ENCODE measurements around the gene HOXD3. TPM values are rescaled to one million over a fixed set of nuclear protein-coding genes. Genes with fewer than 3 reads are reported as not detected.
A peak's percentile ranks its signal among the peaks of the same experiment; 100 is the strongest.

The HOXD3 gene
- total and polyA plus RNA-seq, 12 donors: 0.10 to 1.1 (median 0.27) TPM; not detected in 5

- intact Hi-C loops (cut with DNase I): loop anchor here (1.0 to 10.0 kb wide), 12 partner anchors 425 to 1020 kb away; no protein-coding TSS in a partner anchor
- ATAC-seq: peak in 1 of 8 donors; percentile 56
- H3K4me3 ChIP-seq: no peak overlapping the region
- WGBS, 2 donors: 4 to 5% methylated on average over 13 of the region's 13 CpGs
- H3K27ac ChIP-seq: no peak overlapping the region
- H3K9me3 ChIP-seq: no peaks in the 10 kb centered on the region
- TF ChIP-seq CTCF (IDR thresholded peaks at IDR 0.05): peak; percentile 83 to 95 (median 92)
- DNase-seq: peak; percentile 39 to 78
- H3K27me3 ChIP-seq: peaks cover 62 to 99% (median 97%) of the 10 kb centered on the region in 7 donors
- no peaks in the 10 kb centered on the region for H3K36me3 ChIP-seq
- H3K4me1 ChIP-seq: peaks cover 0 to 52% (median 25%) of the 10 kb centered on the region in 9 donors
These were observed 30.0 kb upstream of the HOXD3 start for GRCh38 chr2:176126929-176127773.

- Histone ChIP-seq H3K4me1 (peaks cover 0 to 52% (median 19%) of the 10 kb centered on the region in 9 donors), H3K4me3 (no peak overlapping the region), H3K9me3 (no peaks in the 10 kb centered on the region), H3K27ac (no peak overlapping the region), H3K36me3 (no peaks in the 10 kb centered on the region), H3K27me3 (peaks cover 61 to 99% (median 97%) of the 10 kb centered on the region in 7 donors)
- WGBS, 2 donors: 21 to 32% methylated on average over 4 of the region's 4 CpGs
- TF ChIP-seq CTCF (IDR thresholded peaks at IDR 0.05): no peak
- no peak for ATAC-seq
- intact Hi-C loops (cut with DNase I): loop anchor here (1.0 to 10.0 kb wide), 13 partner anchors 425 to 1020 kb away; no protein-coding TSS in a partner anchor
- no peak for DNase-seq
These were observed 29.4 kb upstream of the HOXD3 start for GRCh38 chr2:176127774-176128072.

- no peak for TF ChIP-seq CTCF (IDR thresholded peaks at IDR 0.05)
- Histone ChIP-seq H3K4me1 (peaks cover 0 to 48% (median 13%) of the 10 kb centered on the region in 9 donors), H3K9me3 (no peaks in the 10 kb centered on the region), H3K4me3 (peak overlapping the region in 5 of 10 donors; percentile 39 to 51 (median 43)), H3K36me3 (no peaks in the 10 kb centered on the region), H3K27ac (no peak overlapping the region), H3K27me3 (peaks cover 61 to 99% (median 97%) of the 10 kb centered on the region in 7 donors)
- 10 to 16% methylated on average over 49 of the region's 49 CpGs for WGBS, 2 donors
- DNase-seq: no peak
- ATAC-seq: no peak
- intact Hi-C loops (cut with DNase I): loop anchor here (2.0 to 10.0 kb wide), 9 partner anchors 424 to 1019 kb away; no protein-coding TSS in a partner anchor
These were observed 28.7 kb upstream of the HOXD3 start for GRCh38 chr2:176128172-176128981.
